Activated naive CD8-positive, alpha-beta T cell treated with anti-CD3 and anti-CD28 coated beads, Interleukin-2, amount 50 U/mL, for 16 hours (primary cell): ENCODE data around the gene PYGM.

ENCODE experiments used
- DNase-seq: peaks from one replicate; pipeline ENCODE4 v3.0.0-alpha.2; 2020; ENCODE audit warnings: low read depth, low spot score

The PYGM gene

GRCh38 chr11:64791781-64792291, 32.1 kb upstream of the PYGM start:
- no peak for DNase-seq

- no peak for DNase-seq
Measured at GRCh38 chr11:64790205-64791095, 30.7 kb upstream of the PYGM start.

DNA sequence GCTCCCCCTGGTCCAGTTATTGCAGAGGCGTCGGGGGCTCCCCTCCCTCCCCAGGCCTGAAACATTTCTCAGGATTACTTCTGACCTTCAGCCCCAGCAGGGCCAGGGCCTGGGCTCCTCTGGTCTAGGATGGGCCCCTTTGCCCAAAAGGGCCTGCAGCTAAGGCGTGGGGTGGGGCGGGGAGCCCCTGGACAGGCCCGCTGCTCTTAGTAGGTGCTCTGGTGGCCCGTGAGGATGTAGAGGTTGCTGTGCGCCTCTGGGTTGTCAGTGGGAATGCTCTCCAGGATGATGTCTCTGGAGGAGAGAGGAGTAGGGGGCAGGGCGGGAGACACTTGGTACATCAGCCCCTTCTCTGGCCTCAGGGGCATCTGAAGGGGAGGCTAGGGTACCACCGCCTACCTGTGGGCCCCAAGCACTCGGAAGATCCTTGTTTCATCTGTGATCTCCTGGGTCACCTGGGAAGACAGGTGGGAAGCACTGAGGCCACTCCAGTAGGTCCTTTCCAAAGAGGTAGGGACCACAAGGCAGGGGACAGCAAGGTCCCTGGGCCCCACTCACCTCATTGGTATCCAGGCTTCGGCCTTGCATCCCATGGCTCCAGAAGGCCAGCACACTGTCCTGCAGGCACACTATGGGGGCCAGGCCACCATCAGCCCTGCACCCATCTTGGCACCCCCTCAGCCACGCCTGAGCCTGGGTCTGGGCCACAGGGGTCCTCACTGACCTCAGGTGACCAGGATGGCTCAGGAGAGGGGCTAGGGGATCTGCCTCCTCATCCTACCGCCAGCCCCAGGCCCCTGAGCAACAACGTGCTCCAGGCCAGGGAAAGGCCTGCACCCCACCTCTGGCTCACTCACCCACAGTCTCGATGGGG, 29.8 kb upstream of the PYGM start:
- DNase-seq = no peak

DNA sequence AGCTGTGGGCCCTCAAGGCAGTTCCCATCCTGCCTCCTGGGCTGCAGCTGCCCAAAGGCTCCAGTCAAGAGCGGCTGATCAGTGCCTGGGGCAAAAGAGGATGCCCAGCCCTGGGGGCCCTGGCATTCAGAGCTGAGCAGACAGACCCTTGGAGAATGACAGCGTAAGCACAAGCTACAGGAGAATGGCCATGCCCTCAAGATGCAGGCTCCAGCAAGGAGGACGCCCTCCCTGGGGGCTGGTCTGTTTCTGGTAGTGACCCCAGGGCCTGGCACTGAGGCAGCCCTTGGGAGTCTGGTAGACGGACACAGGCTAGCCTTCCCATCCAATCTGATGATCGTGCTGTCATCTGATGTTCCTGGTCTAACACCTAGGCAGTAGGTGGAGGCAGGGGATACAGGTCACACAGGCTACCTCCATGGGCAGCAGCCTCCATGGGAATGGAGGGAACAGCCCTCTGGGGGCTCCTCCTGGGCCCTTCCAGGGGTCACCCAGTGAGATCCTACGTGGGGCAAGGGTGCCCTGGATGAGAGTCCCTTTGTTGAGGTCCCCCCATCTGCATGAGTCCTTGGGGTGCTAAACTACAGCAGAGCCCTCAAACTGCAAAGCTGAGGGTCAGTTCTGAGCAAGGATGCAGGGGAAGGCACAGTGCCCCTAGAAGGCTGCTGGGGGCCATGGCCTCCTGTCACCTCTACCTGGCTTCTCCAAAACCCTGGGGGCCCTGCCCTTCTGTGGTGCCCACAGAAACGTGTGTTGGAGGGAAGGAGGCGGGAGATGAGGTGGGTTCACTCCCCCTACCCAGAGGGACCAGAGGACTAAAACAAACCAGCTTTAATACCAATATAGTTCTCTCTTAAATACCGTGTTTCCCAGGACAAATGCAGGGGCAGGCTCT, 28.8 kb upstream of the PYGM start:
- no peak for DNase-seq

- DNase-seq = no peak
Measured at GRCh38 chr11:64787526-64788320, 27.9 kb upstream of the PYGM start.

DNA sequence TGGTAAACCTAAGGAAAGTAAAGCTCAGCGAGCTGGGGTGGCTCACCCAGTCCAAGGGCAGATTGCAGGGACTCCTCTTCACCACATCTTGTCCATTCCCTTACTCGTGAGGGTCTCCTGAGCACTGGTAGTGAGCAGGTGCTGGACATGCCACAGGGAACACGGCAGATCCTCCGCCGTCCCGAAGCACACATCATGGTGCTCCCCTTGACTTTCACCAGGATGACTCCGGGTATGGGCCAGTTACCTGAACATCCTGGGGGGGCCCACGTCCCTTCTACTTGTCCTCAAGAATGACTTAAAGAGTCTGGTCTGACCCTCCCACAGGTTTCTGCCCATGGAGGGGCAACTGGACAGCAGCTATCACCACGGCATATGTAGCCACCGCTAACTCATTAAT, 26.5 kb upstream of the PYGM start:
- no peak for DNase-seq

DNA sequence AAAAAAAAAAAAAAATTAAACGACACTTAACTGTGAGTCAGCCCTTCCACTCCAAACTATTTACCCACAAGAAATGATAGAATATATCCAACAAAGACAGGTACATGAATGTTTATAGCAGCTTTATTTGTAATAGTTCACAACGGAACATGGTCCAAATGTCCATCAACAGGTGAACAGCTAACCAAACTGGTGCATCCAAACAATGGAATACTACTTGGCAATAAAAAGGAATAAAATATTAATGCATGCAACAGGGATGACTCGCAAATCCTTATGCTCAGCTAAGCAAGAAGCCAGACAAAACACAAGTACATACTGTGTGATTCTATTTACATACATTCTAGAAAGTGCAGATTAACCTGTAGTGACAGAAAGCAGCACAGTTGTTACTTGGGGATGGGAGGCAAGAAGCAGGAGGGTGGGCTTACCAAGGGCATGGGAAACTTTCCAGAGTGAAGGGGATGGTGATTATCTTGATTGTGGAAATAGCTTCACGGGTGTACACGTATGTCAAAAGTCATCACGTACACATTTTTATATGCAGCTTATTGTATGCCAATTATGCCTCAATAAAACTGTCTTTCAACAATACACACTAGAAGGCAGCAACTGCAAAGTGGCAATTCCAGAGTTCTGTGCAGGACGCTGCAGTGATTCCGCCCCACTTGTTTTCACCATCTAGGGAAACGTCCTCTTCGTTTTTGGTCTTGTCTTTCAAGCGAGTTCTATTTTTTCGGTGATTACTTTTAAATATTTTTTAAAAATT, 25.2 kb upstream of the PYGM start:
- no peak for DNase-seq

- peak; percentile 99 for DNase-seq
Measured at GRCh38 chr11:64778473-64779298, 18.9 kb upstream of the PYGM start, which contains the start of gene SF1. Gene SF1 (minus strand): TSS chr11:64778542. CDS start chr11:64778392, 150 bp downstream.

GRCh38 chr11:64778223-64778472, 18.4 kb upstream of the PYGM start:
- no peak for DNase-seq

GRCh38 chr11:64777449-64778222, 17.9 kb upstream of the PYGM start:
- DNase-seq = peak; percentile 47

DNA sequence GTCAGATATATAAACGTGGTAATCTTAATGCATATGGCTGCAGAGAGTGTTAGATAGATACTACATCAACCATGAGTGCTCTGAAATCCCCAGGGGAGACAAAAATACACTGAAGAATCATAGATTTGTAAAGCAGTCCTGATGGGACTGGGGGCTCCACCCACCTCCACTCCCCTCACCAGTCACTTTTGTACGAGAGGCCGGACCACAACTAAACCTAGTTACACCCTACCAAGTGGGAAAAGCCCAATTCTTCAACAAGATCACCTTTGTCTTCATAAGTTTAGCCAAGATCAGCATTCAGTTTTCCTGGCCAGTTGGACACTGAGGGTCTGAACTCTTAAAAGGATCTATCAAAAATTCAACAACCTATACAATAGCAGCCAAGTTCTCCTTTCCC, 17.1 kb upstream of the PYGM start:
- DNase-seq = no peak

GRCh38 chr11:64776425-64776824, 16.7 kb upstream of the PYGM start:
- DNase-seq = no peak

DNA sequence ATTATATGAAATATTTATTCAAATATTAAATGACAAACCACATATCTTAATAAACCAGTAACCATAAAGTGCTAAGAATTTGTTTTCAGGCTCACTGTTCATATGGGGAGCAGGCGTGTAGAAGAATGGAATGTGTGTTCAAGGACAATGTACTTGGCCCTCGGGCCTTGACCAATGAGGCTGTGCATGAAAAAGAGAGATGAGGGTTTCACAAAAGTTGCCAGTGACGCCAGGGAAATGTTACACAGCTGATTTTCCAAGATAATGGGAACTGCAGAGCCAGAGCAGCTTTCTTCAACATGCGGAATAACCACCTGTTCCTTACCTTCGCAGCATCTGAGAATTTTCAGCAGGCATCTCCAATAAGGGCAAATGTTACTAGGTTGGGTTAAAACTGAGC, 14.4 kb upstream of the PYGM start:
- no peak for DNase-seq

GRCh38 chr11:64772303-64773018, 12.7 kb upstream of the PYGM start:
- DNase-seq = no peak

DNA sequence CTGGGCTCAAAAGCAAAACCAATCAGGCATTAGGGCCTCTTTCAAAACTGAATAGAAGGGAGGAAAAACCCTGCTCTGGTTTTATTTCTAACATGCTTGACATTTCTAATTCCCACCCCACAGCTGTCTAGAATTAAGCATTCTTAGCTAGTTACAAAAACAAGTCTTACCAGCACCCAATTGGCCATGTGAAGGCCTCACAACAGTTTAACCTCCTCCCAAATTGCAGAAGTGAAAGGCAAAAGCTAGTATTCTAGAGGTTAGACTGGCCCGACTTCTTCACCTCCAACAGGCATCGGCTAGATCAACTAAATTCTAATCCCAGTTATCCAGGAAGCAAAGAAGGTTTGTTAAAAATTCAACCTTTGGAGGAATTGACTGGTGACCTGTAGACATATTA, 12.1 kb upstream of the PYGM start:
- DNase-seq = no peak

GRCh38 chr11:64770120-64770519, 10.3 kb upstream of the PYGM start:
- no peak for DNase-seq

DNA sequence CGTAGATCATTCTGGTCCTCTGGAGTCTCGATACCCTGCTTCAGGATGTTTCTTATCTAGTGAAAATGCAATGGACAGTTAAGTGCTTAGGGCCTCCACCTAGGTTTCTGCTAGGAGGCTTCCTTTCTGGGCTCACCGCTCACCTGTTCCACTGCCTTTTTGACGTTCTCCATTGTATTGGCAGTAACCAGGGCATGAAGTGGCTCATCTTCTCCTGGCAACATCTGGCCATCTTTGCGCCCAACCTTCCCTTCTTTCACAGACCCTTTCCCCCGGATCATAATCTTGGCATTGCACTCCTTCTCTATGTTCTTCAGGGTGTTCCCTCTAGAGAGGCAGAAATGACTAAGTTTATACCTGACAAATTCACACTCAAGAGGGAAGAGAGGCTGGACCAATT, 9.5 kb upstream of the PYGM start:
- no peak for DNase-seq

DNA sequence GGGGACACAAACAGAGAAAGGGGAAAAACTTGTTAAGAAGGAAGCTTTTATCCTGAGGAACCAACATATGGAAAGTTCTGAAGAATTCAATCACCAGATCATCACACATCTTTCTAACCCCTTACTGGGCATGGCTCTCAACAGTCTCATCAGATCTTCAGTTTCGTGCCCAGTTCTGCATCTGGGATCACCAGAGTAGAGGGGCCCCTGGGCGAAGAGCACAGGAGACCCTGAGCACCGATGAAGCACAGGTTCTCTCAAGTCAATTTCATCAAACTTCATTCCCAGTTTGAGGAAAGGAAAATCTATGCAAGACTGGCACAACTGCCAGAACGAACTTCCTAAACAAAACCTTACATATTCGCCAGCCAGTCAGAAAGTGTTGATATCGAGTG, 8.5 kb upstream of the PYGM start:
- no peak for DNase-seq
